ENCODE results near the gene WRNIP1.

DNA sequence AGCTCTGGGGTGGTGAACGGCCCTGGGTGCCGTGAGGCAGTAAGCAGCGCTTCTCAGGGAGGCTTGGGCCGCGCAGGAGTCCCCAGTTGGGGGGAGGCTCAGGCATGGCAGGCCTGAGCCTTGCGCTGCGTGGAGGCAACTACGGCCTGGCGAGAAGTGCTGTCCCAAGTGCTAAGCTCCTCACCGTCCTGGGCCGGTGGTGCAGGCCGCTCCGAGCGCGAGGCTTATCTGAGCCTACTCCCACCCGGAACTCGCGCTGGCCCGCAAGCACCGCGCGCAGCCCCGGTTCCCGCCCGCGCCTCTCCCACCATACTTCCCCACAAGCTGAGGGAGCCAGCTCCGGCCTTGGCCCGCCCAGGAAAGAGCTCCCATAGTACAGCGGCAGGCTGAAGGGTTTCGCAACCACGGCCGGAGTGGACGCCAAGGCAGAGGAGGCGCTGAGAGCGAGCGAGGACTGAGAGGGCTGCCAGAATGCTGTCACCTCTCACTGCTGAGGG lies 1.8 kb upstream of the WRNIP1 start:
- TF ChIP-seq, protein P1, sequence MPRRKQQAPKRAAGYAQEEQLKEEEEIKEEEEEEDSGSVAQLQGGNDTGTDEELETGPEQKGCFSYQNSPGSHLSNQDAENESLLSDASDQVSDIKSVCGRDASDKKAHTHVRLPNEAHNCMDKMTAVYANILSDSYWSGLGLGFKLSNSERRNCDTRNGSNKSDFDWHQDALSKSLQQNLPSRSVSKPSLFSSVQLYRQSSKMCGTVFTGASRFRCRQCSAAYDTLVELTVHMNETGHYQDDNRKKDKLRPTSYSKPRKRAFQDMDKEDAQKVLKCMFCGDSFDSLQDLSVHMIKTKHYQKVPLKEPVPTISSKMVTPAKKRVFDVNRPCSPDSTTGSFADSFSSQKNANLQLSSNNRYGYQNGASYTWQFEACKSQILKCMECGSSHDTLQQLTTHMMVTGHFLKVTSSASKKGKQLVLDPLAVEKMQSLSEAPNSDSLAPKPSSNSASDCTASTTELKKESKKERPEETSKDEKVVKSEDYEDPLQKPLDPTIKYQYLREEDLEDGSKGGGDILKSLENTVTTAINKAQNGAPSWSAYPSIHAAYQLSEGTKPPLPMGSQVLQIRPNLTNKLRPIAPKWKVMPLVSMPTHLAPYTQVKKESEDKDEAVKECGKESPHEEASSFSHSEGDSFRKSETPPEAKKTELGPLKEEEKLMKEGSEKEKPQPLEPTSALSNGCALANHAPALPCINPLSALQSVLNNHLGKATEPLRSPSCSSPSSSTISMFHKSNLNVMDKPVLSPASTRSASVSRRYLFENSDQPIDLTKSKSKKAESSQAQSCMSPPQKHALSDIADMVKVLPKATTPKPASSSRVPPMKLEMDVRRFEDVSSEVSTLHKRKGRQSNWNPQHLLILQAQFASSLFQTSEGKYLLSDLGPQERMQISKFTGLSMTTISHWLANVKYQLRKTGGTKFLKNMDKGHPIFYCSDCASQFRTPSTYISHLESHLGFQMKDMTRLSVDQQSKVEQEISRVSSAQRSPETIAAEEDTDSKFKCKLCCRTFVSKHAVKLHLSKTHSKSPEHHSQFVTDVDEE (CRISPR knock-in tag; IDR thresholded peaks at IDR 0.05) = no peak
- TF ChIP-seq RARB (CRISPR knock-in tag; IDR thresholded peaks at IDR 0.05) = no peak
- TF ChIP-seq CREB5 (CRISPR knock-in tag; IDR thresholded peaks at IDR 0.05; ENCODE audit: low read depth) = no peak
